ENCODE results near the gene SLC26A11. TPM values are rescaled to one million over a fixed set of nuclear protein-coding genes. Genes with fewer than 3 reads are reported as not detected.

Gene SLC26A11
- total RNA-seq, 2 experiments from 2014 or later: 1.6 to 1.7 TPM

- intact Hi-C loops (cut with micrococcal nuclease): no loop called here
- Mint-ChIP-seq H3K9me3 (no peaks in the 10 kb centered on the region), H3K27me3 (no peaks in the 10 kb centered on the region), H3K4me1 (ENCODE audit: low read depth) (peaks cover 30% of the 10 kb centered on the region), H3K4me3 (no peak overlapping the region), H3K36me3 (ENCODE audit: low read depth) (peaks cover 30% of the 10 kb centered on the region), H3K27ac (peak overlapping the region; percentile 37)
- no peak for DNase-seq
- ATAC-seq: no peak
- ChIA-PET CTCF (no interaction called here), POLR2A (interaction anchor here (0.6 to 1.7 kb wide), 6 partner anchors 9 to 54 kb away, joined by 3 to 7 read pairs (median 4); no protein-coding TSS in a partner anchor)
- TF ChIP-seq, protein P1, sequence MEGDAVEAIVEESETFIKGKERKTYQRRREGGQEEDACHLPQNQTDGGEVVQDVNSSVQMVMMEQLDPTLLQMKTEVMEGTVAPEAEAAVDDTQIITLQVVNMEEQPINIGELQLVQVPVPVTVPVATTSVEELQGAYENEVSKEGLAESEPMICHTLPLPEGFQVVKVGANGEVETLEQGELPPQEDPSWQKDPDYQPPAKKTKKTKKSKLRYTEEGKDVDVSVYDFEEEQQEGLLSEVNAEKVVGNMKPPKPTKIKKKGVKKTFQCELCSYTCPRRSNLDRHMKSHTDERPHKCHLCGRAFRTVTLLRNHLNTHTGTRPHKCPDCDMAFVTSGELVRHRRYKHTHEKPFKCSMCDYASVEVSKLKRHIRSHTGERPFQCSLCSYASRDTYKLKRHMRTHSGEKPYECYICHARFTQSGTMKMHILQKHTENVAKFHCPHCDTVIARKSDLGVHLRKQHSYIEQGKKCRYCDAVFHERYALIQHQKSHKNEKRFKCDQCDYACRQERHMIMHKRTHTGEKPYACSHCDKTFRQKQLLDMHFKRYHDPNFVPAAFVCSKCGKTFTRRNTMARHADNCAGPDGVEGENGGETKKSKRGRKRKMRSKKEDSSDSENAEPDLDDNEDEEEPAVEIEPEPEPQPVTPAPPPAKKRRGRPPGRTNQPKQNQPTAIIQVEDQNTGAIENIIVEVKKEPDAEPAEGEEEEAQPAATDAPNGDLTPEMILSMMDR (IDR thresholded peaks at IDR 0.05): no peak
These were observed 59.7 kb downstream of the SLC26A11 start for GRCh38 chr17:80279895-80280294.

- ATAC-seq (no peak), DNase-seq (no peak)
- CTCF ChIA-PET: no interaction called here
- TF ChIP-seq, protein P1 (IDR thresholded peaks at IDR 0.05): no peak
- Mint-ChIP-seq H3K9me3 (no peaks in the 10 kb centered on the region), H3K27me3 (no peaks in the 10 kb centered on the region), H3K4me3 (no peak overlapping the region), H3K27ac (no peak overlapping the region), H3K4me1 (ENCODE audit: low read depth) (peaks cover 23% of the 10 kb centered on the region), H3K36me3 (ENCODE audit: low read depth) (peaks cover 22% of the 10 kb centered on the region)
- intact Hi-C loops (cut with micrococcal nuclease): no loop called here
- POLR2A ChIA-PET: no interaction called here
These were observed 61.3 kb downstream of the SLC26A11 start for GRCh38 chr17:80281516-80281915.

GRCh38 chr17:80283116-80283852, 63.1 kb downstream of the SLC26A11 start:
- ChIA-PET POLR2A (interaction anchor here (1.1 to 2.4 kb wide), 3 partner anchors 9 to 24 kb away, joined by 3 to 11 read pairs (median 6); no protein-coding TSS in a partner anchor), CTCF (no interaction called here)
- intact Hi-C loops (cut with micrococcal nuclease): no loop called here
- Mint-ChIP-seq H3K4me3 (no peak overlapping the region), H3K36me3 (ENCODE audit: low read depth) (peaks cover 18% of the 10 kb centered on the region), H3K9me3 (no peaks in the 10 kb centered on the region), H3K4me1 (ENCODE audit: low read depth) (peaks cover 19% of the 10 kb centered on the region), H3K27me3 (no peaks in the 10 kb centered on the region), H3K27ac (peak overlapping the region; percentile 57)
- TF ChIP-seq, protein P1 (IDR thresholded peaks at IDR 0.05): no peak
- no peak for ATAC-seq
- DNase-seq: no peak

- Mint-ChIP-seq H3K27ac (peak overlapping the region; percentile 53), H3K4me3 (no peak overlapping the region), H3K27me3 (no peaks in the 10 kb centered on the region), H3K4me1 (ENCODE audit: low read depth) (peaks cover 23% of the 10 kb centered on the region), H3K36me3 (ENCODE audit: low read depth) (peaks cover 26% of the 10 kb centered on the region), H3K9me3 (no peaks in the 10 kb centered on the region)
- intact Hi-C loops (cut with micrococcal nuclease): no loop called here
- POLR2A ChIA-PET: interaction anchor here (1.1 to 2.4 kb wide), 4 partner anchors 11 to 25 kb away, joined by 3 to 11 read pairs (median 4); no protein-coding TSS in a partner anchor
- CTCF ChIA-PET: interaction anchor here (1.4 kb wide), 1 partner anchor 11 kb away, joined by 3 read pairs; no protein-coding TSS in a partner anchor
- DNase-seq (no peak), ATAC-seq (no peak)
- TF ChIP-seq, protein P1 (IDR thresholded peaks at IDR 0.05): no peak
These were observed 64.4 kb downstream of the SLC26A11 start for GRCh38 chr17:80284631-80285030.
